CD14-positive monocyte (primary cell): ENCODE measurements around the gene FASN. TPM values are rescaled to one million over a fixed set of nuclear protein-coding genes. Genes with fewer than 3 reads are reported as not detected.

Experiments used
- DNase-seq, 3 donors: peaks; one replicate each; pipeline ENCODE4 v3.0.0-alpha.2; 2011 to 2022
- H2AFZ ChIP-seq: 2 replicates; pipeline ENCODE4 v1.6.0; 2012; ENCODE audit warnings: mild to moderate bottlenecking, low read depth, low read length, inconsistent platforms; ENCODE audit not compliant: insufficient read depth, poor library complexity, severe bottlenecking
- H3K27ac ChIP-seq, 2 donors: 1 replicate in 1 of 2; 2 replicates in 1 of 2; pipeline ENCODE4 v1.5.1; 2012 to 2013; ENCODE audit warnings: low read length in 2 of 2, control low read depth in 1 of 2, inconsistent platforms in 1 of 2, low read depth in 1 of 2, mild to moderate bottlenecking in 1 of 2
- H3K27me3 ChIP-seq, 2 donors: one replicate each; pipeline versions ENCODE4 v1.6.0 to v1.6.1; 2011 to 2013; ENCODE audit warnings: low read length in 2 of 2; ENCODE audit not compliant: control insufficient read depth in 2 of 2, insufficient read depth in 2 of 2
- H3K36me3 ChIP-seq, 2 donors: replicated peaks in 1 of 2; 1 replicate in 1 of 2; 2 replicates in 1 of 2; pipeline versions ENCODE4 v1.5.1 to v1.6.1; 2012 to 2013; ENCODE audit warnings: low read length in 2 of 2, control low read depth in 1 of 2, inconsistent platforms in 1 of 2, mild to moderate bottlenecking in 1 of 2; ENCODE audit not compliant: insufficient read depth in 2 of 2, control insufficient read depth in 1 of 2
- H3K4me1 ChIP-seq, 2 donors: 1 replicate in 1 of 2; 2 replicates in 1 of 2; pipeline versions ENCODE4 v1.5.1 to v1.6.1; 2012 to 2013; ENCODE audit warnings: low read length in 2 of 2, control low read depth in 1 of 2, inconsistent platforms in 1 of 2, mild to moderate bottlenecking in 1 of 2, moderate library complexity in 1 of 2; ENCODE audit not compliant: insufficient read depth in 2 of 2, control insufficient read depth in 1 of 2
- H3K4me2 ChIP-seq: replicated peaks from 2 replicates; pipeline ENCODE3; 2012; ENCODE audit warnings: low read length, moderate library complexity, mild to moderate bottlenecking; ENCODE audit not compliant: poor library complexity, severe bottlenecking; ENCODE audit errors: extremely low read depth
- H3K4me3 ChIP-seq, 3 experiments: fragments of 200-600 bp in 1 of 3; sonication (generic) in 1 of 3; replicated peaks in 1 of 3; 1 replicate in 2 of 3; 2 replicates in 1 of 3; pipeline ENCODE4 v1.5.1; 2011 to 2013; ENCODE audit warnings: low read length in 3 of 3, mild to moderate bottlenecking in 3 of 3, control low read depth in 2 of 3, low read depth in 2 of 3, inconsistent platforms in 1 of 3, moderate library complexity in 1 of 3
- H3K79me2 ChIP-seq: 2 replicates; pipeline ENCODE4 v1.6.0; 2012; ENCODE audit warnings: mild to moderate bottlenecking, control low read depth, inconsistent platforms, low read length, moderate library complexity; ENCODE audit not compliant: insufficient read depth
- H3K9ac ChIP-seq: 2 replicates; pipeline ENCODE4 v1.6.0; 2017; ENCODE audit warnings: low read length, mild to moderate bottlenecking; ENCODE audit not compliant: insufficient read depth, poor library complexity, severe bottlenecking
- H3K9me3 ChIP-seq, 2 donors: replicated peaks in 1 of 2; 1 replicate in 1 of 2; 2 replicates in 1 of 2; pipeline versions ENCODE4 v1.5.1 to v1.6.1; 2012 to 2013; ENCODE audit warnings: low read length in 2 of 2, control low read depth in 1 of 2; ENCODE audit not compliant: control insufficient read depth in 1 of 2, insufficient read depth in 1 of 2
- H4K20me1 ChIP-seq: 2 replicates; pipeline ENCODE4 v1.6.0; 2012; ENCODE audit warnings: mild to moderate bottlenecking, low read length, control low read depth, moderate library complexity; ENCODE audit not compliant: insufficient read depth
- H3K27ac Mint-ChIP-seq, 7 donors: one replicate each; pipeline ENCODE4 v1.8.0; 2020; ENCODE audit warnings: mild to moderate bottlenecking in 7 of 7, mixed read lengths in 7 of 7, moderate library complexity in 6 of 7, inconsistent platforms in 2 of 7
- H3K27me3 Mint-ChIP-seq, 3 donors: one replicate each; pipeline ENCODE4 v1.8.0; 2021 to 2022; ENCODE audit warnings: low read depth in 3 of 3, mild to moderate bottlenecking in 3 of 3, mixed read lengths in 3 of 3, moderate library complexity in 3 of 3, inconsistent platforms in 1 of 3
- H3K36me3 Mint-ChIP-seq, 2 donors: one replicate each; pipeline ENCODE4 v1.8.0; 2020; ENCODE audit warnings: mixed read lengths in 2 of 2, inconsistent platforms in 1 of 2, mild to moderate bottlenecking in 1 of 2
- H3K4me1 Mint-ChIP-seq: one replicate; pipeline ENCODE4 v1.8.0; 2020; ENCODE audit warnings: mild to moderate bottlenecking, mixed read lengths
- H3K4me3 Mint-ChIP-seq, 2 donors: one replicate each; pipeline ENCODE4 v1.8.0; 2020; ENCODE audit warnings: mild to moderate bottlenecking in 2 of 2, mixed read lengths in 2 of 2, moderate library complexity in 1 of 2
- H3K9me3 Mint-ChIP-seq, 7 donors: one replicate each; pipeline ENCODE4 v1.8.0; 2020 to 2022; ENCODE audit warnings: mixed read lengths in 7 of 7, mild to moderate bottlenecking in 6 of 7, moderate library complexity in 6 of 7, inconsistent platforms in 2 of 7
- CTCF ChIP-seq: fragments of 200-600 bp; IDR thresholded peaks from one replicate; pipeline ENCODE4 v1.8.0; 2022; ENCODE audit warnings: antibody characterized with exemption, mild to moderate bottlenecking
- WGBS: methylation state at CpG from one replicate; pipeline ENCODE4 v1.1.5; 2013; ENCODE audit warnings: missing lambda C conversion rate; ENCODE audit not compliant: insufficient coverage; 5-methylcytosine and 5-hydroxymethylcytosine counted together
- intact Hi-C, 2 donors: fragments of 100-400 bp; cut with micrococcal nuclease; formaldehyde crosslinking; loops; one replicate each; pipeline versions ENCODE4 v1.15.0 to v1.15.1; 2023
- polyA plus RNA-seq, 3 donors: library from polyadenylated mRNA; depleted of rRNA in 1 of 3; unstranded in 2 of 3; stranded (reverse) in 1 of 3; fragments of 300-500 nt in 2 of 3; fragments of >200 nt in 1 of 3; fragmentation: Illumina TruSeq in 2 of 3; gene quantifications; 1 replicate in 2 of 3; 2 replicates in 1 of 3; pipeline ENCODE4 v1.2.3, GENCODE V29; 2012 to 2021

FASN gene
- polyA plus RNA-seq, 3 donors, result 0.08 to 8.4 (median 0.13) TPM

GRCh38 chr17:82042649-82043048 is 55.4 kb downstream of the FASN start:
- H3K27ac Mint-ChIP-seq, result no peak overlapping the region
- peaks cover 0 to 2% (median 0%) of the 10 kb centered on the region in 7 donors for H3K9me3 Mint-ChIP-seq
- intact Hi-C loops, result no loop called here

GRCh38 chr17:82041144-82041814 is 56.8 kb downstream of the FASN start:
- Histone ChIP-seq H3K4me3 (no peak overlapping the region), H3K36me3 (no peaks in the 10 kb centered on the region), H3K9ac (no peak overlapping the region), H2AFZ (no peak overlapping the region), H3K9me3 (no peaks in the 10 kb centered on the region), H3K27ac (no peak overlapping the region), H4K20me1 (peaks cover 8% of the 10 kb centered on the region), H3K79me2 (peaks cover 1% of the 10 kb centered on the region), H3K27me3 (no peaks in the 10 kb centered on the region), H3K4me1 (peaks cover 22 to 28% of the 10 kb centered on the region in 2 donors), H3K4me2 (no peak overlapping the region)
- H3K27me3 Mint-ChIP-seq, result peaks cover 1 to 6% (median 4%) of the 10 kb centered on the region in 3 donors
- peaks cover 26% of the 10 kb centered on the region for H3K4me1 Mint-ChIP-seq
- H3K9me3 Mint-ChIP-seq, result peaks cover 0 to 2% (median 0%) of the 10 kb centered on the region in 7 donors
- 97% methylated on average over 4 of the region's 17 CpGs for WGBS
- peak overlapping the region in 1 of 7 donors; percentile 18 for H3K27ac Mint-ChIP-seq
- no peak for TF ChIP-seq CTCF
- no peak for DNase-seq
- no peaks in the 10 kb centered on the region for H3K36me3 Mint-ChIP-seq
- no peak overlapping the region for H3K4me3 Mint-ChIP-seq
- intact Hi-C loops, result no loop called here

More at GRCh38 chr17:82042649-82043048, 55.4 kb downstream of the FASN start:
- Histone ChIP-seq H3K4me3 (no peak overlapping the region), H3K9ac (no peak overlapping the region), H3K9me3 (no peaks in the 10 kb centered on the region), H3K27me3 (no peaks in the 10 kb centered on the region), H2AFZ (no peak overlapping the region), H3K36me3 (peaks cover 9 to 10% of the 10 kb centered on the region in 2 donors), H3K4me2 (no peak overlapping the region), H3K27ac (no peak overlapping the region), H3K4me1 (peaks cover 15 to 17% of the 10 kb centered on the region in 2 donors), H4K20me1 (no peaks in the 10 kb centered on the region), H3K79me2 (no peaks in the 10 kb centered on the region)
- H3K4me3 Mint-ChIP-seq, result no peak overlapping the region
- H3K4me1 Mint-ChIP-seq, result peaks cover 19% of the 10 kb centered on the region
- H3K36me3 Mint-ChIP-seq, result peaks cover 10 to 11% of the 10 kb centered on the region in 2 donors
- 95% methylated on average over 8 of the region's 9 CpGs for WGBS
- no peak for TF ChIP-seq CTCF
- peaks cover 1 to 6% (median 4%) of the 10 kb centered on the region in 3 donors for H3K27me3 Mint-ChIP-seq
- no peak for DNase-seq
